Muscle of back (tissue), 11 donors: ENCODE results near the gene RABGGTB. TPM values are rescaled to one million over a fixed set of nuclear protein-coding genes. Genes with fewer than 3 reads are reported as not detected.
A peak's percentile ranks its signal among the peaks of the same experiment; 100 is the strongest.
"Not testable (repeated sequence)": the region's sequence is repeated elsewhere in the genome, so short reads cannot be mapped to it uniquely, and the experiment has no call there.

Experiments used
- DNase-seq, 3 donors: peaks; one replicate each; pipeline versions ENCODE4 v3.0.0 to v3.0.0-alpha.2; 2013
- polyA plus RNA-seq, 10 donors: library from polyadenylated mRNA; unstranded; fragments of 120-200 nt; gene quantifications; one replicate each; pipeline ENCODE4 v1.2.1, GENCODE V29; 2013; ENCODE audit not compliant: insufficient read length in 10 of 10

RABGGTB gene
- polyA plus RNA-seq, 10 donors: 67.1 to 127 (median 93.2) TPM

DNA sequence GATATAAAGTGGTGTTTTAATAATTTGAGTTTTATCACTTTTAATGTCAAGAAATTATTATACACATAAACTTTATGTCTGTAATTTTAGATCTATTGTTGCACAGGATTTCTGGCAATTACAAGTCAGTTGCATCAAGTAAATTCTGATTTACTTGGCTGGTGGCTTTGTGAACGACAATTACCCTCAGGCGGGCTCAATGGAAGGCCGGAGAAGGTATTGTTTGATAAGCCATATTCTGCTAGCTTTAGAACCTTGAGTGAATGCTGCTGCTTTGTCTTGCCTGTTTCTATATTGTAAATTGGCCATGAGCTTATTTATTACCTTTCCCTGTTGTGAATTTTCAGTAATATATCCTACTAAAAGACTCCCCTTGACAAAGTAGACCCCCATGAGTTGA, 6.0 kb downstream of the RABGGTB start:
- DNase-seq: no peak

DNA sequence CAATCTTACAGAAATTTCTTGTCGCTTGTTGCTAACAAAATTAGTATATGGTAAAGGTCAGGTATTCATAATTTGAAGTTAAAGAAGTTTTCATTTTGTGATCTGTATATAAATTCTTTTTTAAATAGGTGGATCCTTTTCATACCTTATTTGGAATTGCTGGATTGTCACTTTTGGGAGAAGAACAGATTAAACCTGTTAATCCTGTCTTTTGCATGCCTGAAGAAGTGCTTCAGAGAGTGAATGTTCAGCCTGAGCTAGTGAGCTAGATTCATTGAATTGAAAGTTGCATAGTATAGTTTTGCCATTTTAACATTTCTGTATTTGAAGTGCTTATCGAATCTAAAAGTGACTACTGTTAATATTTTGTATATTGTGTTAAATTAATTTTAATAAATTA, 8.3 kb downstream of the RABGGTB start:
- no peak for DNase-seq

DNA sequence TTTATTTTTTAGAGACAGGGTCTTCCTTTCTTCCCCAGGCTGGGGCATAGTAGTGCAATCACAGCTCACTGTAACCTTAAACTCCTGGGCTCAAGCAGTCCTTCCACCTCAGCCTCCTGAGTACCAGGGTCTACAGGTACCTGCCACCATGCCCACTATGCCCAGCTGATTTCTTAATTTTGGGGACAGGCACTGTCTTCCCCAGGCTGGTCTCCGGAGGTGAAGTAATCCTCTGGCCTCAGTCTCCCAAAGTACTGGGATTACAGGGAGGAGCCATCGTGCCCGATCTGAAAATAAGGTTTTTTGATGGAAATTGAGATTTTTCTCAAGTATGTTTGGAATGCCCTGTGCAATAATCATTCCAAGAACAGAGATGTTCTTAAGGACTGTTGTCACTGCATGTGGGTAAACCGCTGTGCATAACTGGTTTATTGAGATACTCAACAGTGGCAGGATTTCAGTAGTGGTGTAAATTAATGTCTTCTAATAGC, 9.7 kb downstream of the RABGGTB start:
- DNase-seq: no peak

DNA sequence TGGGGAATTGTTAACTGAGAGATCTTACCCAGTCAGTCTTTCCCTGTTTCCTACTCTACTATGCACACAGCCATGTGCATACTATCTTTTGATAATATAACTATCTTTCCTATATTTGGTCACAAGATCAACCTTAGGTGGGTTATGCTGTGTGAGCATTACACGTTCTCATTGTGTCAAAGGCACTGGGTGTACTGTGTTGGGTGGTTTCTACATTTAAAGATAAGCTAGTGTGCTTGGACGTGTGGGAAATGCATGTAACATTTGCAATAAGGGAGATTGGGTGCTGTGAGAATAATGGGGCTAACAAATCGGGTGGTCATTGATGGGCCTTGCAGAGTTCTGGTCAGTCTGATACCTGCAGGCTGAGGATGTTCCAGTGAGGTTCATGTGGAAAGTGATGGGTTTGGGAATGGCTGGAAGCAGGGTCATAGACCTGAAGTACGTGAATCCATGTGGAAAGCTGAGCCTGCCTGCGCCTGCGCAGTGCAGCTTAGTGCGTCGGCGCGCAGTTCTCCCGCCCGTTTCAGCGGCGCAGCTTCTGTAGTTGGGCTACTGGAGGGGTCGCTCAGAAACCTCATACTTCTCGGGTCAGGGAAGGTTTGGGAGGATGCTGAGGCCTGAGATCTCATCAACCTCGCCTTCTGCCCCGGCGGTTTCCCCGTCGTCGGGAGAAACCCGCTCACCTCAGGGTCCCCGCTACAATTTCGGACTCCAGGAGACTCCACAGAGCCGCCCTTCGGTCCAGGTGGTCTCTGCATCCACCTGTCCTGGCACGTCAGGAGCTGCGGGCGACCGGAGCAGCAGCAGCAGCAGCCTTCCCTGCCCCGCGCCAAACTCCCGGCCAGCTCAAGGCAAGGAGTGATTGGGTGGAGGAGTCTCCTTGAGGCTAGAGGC, 10.6 kb downstream of the RABGGTB start, which contains the start of gene MSH4:
Gene MSH4 (plus strand): TSS at position 507 of the 897 bp plus-strand sequence. CDS start 104 bp downstream, at position 611.
- DNase-seq: peak in 1 of 3 donors; percentile 11

DNA sequence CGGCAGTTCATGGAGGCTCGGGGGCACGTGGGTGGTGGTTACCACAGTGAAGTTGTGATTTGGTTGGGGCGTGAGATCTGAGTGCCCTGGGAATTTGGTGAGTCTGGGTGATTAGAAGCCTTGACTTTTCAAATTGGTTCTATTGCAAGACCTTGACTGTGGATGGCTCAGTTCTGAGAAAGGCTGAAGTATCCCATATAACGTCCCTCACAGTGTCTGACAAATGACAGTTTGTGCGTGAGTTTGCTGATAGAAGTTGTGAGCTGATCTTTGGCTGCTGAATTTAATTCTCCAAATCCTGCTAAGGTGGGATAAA, 11.2 kb downstream of the RABGGTB start:
- no peak for DNase-seq

DNA sequence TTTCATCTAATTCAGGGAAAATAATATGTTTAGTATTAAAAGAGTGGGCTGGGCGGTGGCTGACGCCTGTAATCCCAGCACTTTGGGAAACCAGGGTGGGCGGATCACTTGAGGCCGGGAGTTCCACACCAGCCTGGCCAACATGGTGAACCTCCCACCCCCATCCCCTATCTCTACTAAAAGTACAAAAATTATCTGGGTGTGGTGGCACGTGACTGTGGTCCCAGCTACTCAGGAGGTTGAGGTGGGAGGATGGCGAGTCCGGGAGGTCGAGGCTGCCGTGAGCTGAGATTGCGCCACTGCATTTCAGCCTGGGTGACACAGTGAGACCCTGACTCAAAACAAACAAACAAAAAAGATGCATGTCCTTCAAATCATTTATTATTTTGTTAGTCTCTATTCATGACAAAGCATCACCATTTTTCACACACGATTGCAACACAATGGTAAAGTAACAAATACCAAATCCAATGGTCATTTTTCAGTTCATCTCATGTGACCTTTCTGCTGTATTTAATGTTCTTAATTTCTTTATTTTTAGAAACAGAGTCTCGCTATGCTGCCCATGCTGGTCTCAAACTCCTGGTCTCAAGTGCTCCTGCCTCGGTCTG, 11.7 kb downstream of the RABGGTB start:
- no peak for DNase-seq

DNA sequence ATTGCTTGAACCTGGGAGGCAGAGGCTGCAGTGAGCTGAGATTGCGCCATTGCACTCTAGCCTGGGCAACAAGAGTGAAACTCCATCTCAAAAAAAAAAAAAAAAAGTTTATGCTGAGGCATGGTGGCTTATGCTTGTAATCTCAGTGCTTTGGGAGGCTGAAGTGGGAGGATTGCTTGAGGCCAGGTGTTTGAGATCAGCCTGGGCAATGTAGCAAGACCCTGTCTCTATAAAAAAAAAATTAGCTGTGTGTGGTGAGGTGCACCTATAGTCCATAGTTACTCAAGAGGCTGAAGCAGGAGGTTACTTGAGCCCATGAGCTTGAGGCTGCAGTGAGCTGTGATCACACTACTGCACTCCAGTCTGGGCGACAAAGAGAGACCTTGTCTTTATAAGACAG, 15.4 kb downstream of the RABGGTB start:
- DNase-seq: not testable (repeated sequence)

DNA sequence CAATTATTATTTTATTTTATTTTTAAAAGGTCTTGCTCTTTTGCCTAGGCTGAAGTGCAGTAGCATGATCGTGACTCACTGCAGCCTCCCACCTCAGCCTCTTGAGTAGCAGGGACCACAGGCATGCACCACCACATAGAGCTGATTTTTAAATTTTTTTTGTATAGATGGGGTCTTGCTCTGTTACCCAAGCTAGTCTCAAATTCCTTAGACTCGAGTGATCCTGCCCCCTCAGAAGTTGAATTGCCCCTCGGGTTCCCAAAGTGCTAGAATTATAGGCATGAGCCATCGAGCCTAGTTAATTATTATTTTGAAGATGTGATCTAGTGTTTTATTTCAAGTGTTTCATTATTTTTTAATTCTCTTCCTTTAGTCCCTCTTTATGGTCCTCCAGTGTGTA, 22.9 kb downstream of the RABGGTB start:
- no peak for DNase-seq

DNA sequence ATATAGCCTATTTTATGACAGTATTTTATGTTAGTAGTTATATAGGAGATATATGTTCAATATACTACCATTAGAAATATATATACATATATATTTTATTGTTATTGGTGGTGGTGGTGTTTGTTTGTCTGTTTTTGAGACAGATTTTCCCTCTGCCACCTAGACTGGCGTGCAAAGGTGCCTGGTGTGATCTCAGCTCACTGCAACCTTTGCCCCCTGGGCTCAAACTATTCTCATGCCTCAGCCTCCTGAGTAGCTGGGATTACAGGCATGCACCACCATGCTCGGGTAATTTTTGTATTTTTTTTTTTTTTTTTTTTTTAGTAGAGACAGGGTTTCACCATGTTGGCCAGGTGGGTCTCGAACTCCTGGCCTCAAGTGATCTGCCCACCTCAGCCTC, 24.1 kb downstream of the RABGGTB start:
- not testable (repeated sequence) for DNase-seq

DNA sequence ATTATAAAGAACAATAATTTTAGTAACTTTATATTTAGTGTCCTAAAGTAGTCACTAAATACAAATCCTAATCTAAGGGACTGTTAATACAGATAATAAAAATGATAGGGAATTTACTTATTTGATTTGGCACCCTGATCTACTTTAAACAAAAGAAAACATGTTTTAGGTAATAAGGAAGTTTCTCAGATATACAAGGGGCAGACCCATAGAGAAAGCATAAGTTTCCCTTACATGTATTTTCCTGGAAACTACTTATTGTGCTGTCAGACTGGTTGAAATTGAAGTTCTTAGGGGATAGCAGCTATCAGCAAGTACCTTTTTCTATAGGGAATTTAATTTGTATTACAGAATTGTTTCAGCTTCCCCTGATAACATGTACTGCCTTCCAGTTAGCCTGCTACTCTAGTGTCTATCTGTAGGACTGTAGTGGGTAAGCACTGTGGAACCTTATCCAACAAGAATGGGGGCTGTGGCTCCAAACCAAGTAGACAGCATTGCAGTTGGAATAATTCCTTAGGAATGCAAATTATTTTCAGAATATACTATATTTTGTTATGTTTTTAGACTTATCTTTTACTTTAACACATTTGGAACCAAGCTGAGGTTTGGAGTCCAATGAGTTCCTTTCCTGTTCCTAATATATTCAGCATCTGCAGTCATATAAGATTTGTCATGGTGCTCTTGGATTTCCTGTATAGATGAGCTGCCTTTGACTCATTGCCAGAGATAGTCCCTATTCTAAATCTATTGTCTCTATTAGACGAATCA, 25.3 kb downstream of the RABGGTB start:
- peak in 2 of 3 donors; percentile 7 to 41 for DNase-seq

DNA sequence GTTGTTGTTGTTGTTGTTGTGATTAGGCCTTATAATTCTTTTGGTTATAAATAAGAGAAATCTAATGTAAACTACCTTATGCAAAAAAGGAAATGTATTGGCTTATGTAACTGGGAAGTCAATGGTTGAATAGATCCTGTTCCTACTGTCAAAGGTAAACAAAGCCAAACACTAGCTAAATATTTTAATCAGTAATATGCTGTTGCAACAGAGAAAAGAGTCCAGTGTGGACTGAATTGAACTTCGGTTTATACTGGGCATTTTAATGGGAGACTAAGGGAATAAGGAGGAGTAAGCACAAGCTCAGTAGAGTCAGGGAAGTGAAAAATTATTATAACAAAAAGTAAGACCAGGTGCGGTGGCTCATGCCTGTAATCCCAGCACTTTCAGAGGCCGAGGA, 26.0 kb downstream of the RABGGTB start:
- no peak for DNase-seq

DNA sequence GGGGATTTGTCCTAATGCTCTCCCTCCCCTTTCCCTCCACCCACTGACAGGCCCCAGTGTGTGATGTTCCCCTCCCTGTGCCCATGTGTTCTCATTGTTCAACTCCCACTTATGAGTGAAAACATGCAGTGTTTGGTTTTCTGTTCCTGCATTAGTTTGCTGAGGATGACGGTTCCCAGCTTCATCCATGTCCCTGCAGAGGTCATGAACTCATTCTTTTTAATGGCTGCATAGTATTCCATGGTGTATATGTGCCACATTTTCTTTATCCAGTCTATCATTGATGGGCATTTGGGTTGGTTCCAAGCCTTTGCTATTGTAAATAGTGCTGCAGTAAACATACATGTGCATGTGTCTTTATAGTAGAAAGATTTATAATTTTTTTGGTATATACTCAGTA, 37.5 kb downstream of the RABGGTB start:
- DNase-seq: not testable (repeated sequence)

DNA sequence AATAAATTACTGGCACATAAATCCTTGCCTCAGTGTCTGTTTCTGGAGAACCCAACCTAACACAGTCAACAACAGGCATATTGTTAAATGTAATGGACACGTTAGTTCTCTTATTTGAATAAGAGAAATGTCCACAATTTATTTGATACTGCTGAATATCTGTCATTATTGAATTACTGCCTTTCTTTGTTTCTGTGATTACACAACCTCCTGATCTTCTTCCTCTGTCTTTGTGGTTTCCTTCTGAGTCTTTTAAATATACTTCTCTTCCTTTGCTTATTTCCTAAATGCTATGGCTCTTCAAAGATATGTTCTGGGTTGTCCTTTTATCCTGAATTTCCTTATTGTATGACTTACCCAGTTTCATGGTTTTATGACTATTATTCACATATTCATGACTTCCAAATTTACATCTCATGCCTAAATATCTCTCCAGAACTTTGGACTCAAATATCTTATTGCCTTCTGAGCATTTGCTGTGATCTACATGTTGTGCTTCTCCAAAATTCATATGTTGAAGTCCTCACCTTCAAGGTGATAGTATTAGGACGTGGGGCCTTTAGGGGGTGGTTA, 50.6 kb downstream of the RABGGTB start:
- no peak for DNase-seq

DNA sequence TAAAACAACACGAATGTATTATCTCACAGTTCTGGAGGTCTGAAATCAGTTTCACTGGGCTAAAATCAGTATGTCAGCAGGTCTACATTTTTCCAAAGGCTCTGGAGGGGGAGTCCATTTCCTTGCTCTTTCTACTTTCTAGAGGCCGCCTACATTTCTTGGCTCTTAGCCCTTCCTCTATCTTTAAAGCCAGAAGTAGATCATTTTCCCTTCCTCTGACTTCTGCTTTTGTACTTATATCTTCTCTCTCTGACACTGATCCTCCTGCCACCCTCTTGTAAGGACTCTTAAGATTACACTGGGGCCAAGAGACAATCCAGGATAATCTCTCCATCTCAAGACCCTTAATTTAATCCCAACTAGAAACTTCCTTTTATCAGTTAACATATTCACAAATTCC, 52.0 kb downstream of the RABGGTB start:
- DNase-seq: peak in 1 of 3 donors; percentile 1

DNA sequence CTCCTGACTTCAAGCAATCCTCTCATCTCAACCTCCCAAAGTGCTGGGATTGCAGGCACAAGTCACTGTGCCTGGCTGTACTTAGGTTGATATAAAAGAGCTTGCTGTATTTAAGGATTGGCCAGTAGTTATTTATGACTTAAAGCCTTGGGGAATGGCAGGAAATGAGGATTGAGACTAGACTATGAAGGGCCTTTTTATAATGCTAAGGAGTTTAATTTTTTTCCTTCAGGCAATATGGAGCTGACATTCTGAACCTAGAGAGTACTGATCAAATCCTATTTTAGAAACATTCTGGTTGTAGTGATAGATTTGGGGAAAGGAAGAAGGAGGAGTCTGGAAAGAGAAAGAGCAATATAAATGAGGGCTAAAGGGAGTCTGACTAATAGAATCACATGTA, 55.4 kb downstream of the RABGGTB start:
- DNase-seq: no peak

Other genes with a start within 250 kb of the RABGGTB start
- 1 to 10 TPM in 2 of 10 donors, under 1 TPM in 8; 0.11 to 2.9 (median 0.50) TPM for gene SLC44A5, start 175.1 kb upstream of the RABGGTB start, polyA plus RNA-seq
- 10 to 100 TPM; 58.2 to 85.8 (median 64.2) TPM for gene ACADM, start 61.5 kb upstream of the RABGGTB start, polyA plus RNA-seq
- 1 to 10 TPM in 1 of 10 donors, under 1 TPM in 9; 0.19 to 1.2 (median 0.36) TPM for gene MSH4, start 10.6 kb downstream of the RABGGTB start, polyA plus RNA-seq
- not detected for gene ASB17, start 146.1 kb downstream of the RABGGTB start, polyA plus RNA-seq